HG02642 (cell line): ENCODE measurements around the gene BMP7.
"Not testable (repeated sequence)": the region's sequence is repeated elsewhere in the genome, so short reads cannot be mapped to it uniquely, and the experiment has no call there.

Experiments used
- ATAC-seq: cut with Tn5 transposase; IDR thresholded peaks from one replicate; pipeline ENCODE4 v1.9.1; 2021; ENCODE audit warnings: mild to moderate bottlenecking; ENCODE audit not compliant: unreplicated experiment, poor library complexity

The BMP7 gene

GRCh38 chr20:57198132-57199072, 68.0 kb downstream of the BMP7 start:
- ATAC-seq = no peak

DNA sequence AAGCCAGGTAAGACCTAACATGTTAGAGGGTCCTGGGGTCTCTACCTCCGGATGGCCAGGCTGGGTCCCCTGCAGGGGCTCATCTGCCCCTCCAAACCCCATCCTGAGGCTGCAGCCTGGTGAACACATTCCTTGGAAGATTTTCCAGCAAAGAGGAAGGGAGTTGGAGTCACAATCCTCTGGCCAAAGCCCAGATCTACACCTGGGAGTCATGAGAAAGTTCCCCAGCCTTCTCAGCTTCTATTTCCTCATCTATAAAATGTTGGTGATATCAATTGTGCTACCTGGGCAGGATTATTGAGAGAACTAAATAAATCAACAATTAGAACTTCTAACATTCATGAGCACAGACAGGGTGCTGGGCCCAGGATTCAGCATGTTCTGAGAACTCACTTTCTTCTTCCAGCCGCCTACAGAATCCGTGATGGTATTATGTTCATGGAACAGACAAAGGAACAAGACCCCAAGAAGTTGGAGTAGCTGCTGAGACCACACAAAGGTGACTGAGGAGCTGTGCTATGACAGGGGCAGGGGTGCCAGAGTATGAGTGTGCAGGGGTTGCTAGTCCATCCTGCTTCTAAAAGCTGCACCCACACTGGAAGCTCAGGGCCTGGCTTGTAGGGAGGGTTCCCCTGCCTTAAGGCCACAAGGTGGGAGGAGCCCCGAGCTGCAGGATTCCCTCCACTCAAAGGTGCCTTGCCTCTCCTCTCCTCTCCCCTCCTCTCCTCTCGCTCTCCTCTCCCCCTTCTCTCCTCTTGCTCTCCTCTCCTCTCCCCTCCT, 68.9 kb downstream of the BMP7 start:
- no peak for ATAC-seq

DNA sequence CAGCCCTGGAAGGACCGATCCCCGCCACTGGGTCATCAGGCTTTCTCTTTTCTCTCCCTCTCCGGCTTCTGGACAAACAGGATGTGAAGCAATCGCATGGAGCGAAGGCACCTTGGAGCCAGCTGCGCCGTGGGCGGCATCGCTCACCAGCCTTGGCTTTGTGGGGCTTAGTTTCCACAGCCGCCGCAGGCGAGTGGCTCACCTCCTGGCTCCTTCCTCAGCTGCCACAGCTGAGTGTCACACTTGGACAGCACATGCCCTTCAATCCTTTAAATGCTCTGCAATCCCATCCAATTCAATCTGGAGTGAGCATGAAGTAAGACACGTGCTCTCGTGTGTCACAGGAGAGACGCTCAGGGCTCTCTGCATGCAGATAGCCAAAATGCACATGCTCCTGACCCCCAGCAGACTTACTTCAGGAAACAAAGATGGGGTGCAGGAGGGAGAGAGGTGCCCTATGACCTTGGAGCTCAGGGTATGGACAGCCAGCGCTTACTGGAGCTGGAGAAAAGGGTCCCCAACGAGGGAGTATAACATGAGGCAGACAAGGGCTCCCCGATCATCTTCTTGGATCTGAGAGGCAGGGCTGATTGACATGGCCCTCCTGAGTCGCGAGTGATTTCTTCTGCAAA, 70.9 kb downstream of the BMP7 start:
- no peak for ATAC-seq

DNA sequence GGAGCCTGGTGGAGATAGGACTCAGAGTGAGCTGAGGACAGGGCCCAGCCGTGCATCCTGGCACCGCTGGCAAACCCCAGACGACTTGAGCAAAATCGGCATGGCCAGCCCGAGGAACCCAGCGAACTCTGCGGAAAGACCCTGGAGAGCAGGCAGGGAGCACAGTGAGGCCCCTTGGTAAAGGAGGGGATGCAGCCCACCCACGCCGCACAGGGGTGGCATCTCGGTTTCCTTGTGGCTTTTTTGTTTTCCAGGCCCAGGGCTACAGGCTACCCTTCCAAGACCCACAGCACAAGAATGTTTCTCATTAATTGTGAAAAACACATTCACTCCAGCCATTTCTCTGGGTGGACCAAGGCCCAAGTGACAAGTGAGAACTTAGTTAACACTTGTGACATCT, 71.4 kb downstream of the BMP7 start:
- no peak for ATAC-seq

DNA sequence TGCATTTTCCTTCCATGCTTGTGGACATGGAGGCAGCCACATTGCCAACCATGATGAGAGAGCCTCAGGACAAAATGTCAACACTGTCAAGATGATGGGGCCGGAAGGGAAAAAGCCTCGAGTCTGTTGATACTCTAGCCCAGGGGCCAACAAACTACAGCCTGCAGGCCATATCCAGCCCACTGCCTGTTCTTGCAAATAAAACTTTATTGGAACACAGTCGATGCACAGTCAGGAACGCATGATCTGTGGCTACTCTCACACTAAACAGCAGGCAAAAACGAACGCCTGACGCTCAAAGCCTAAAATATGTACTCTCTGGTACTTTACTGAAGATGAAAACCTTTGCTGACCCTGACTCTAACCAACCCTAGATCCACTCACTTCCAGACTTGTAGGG, 72.3 kb downstream of the BMP7 start:
- ATAC-seq = no peak

GRCh38 chr20:57193094-57193493, 73.3 kb downstream of the BMP7 start:
- ATAC-seq = no peak

- no peak for ATAC-seq
These were observed 74.1 kb downstream of the BMP7 start for GRCh38 chr20:57192311-57192710.

DNA sequence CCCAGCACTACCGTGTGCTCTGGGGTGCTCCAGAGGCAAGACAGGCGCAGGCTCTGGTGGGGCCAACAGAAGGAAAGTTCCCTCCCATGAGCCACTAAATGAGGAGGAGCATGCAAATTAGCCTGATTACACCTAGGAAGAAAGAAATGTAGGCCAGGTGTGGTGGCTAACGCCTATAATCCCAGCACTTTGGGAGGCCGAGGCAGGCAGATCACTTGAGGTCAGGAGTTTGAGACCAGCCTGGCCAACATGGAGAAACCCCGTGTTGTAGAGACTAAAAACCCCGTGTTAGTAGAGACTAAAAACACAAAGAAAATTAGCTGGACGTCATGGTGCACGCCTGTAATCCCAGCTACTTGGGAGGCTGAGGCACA, 75.2 kb downstream of the BMP7 start:
- ATAC-seq = not testable (repeated sequence)

DNA sequence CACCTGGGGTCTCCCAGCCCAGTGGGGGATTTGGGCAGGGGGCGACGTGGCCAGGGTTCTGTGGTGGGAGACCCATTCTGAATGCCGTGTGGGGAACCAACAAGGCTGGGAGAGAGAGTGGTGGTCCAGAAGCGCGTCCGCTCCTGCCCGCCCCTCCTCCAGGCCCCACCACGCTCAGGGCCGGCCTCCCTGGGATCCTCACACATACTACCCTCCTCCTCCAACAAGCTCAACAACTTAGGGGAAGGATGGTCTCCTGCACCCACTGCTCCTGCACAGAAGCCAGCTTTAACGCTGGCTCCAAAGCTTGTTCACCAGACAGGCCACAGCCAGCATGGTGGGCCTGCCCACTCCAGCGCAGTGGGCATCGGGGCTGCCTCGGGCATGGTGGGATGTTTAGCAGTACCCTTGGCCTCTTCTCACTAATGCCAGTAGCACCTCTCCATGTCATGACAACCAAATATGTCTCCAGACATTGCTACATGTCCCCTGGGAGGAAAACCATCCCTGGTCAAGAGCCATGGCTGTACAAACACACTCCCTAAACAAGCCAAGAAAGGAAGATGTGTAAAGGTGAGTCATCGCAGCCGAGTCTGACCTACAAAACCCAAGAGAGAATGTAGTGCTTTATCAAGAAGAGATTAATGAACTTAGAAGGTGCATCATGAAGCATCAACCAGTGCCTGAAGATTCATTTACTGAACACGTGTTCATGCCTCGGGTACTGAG, 75.7 kb downstream of the BMP7 start:
- no peak for ATAC-seq

- no peak for ATAC-seq
These were observed 76.7 kb downstream of the BMP7 start for GRCh38 chr20:57189713-57190112.

GRCh38 chr20:57188576-57189079, 77.8 kb downstream of the BMP7 start:
- ATAC-seq = no peak

- ATAC-seq = no peak
These were observed 78.4 kb downstream of the BMP7 start for GRCh38 chr20:57188056-57188455.

- no peak for ATAC-seq
These were observed 79.3 kb downstream of the BMP7 start for GRCh38 chr20:57187068-57187634.

DNA sequence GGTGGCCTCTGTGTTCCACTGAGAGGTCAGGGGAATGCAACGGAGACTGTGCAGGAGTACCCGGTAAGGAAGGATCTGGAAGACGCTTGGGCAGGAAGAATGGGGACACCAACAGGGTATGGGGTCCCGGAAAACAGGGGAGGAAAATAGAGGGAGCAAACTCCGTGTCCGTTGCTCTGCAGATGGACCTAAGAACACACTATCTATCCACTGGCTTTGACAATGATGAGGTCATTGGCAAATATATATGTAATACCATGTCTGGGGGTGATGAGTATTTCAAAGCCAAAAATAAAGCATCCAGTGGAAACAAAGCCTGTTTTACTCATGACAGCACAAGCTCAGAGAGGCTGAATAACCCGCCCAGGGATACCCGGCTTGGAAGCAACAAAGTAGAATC, 80.2 kb downstream of the BMP7 start:
- no peak for ATAC-seq

- no peak for ATAC-seq
These were observed 81.2 kb downstream of the BMP7 start for GRCh38 chr20:57185188-57185743.

DNA sequence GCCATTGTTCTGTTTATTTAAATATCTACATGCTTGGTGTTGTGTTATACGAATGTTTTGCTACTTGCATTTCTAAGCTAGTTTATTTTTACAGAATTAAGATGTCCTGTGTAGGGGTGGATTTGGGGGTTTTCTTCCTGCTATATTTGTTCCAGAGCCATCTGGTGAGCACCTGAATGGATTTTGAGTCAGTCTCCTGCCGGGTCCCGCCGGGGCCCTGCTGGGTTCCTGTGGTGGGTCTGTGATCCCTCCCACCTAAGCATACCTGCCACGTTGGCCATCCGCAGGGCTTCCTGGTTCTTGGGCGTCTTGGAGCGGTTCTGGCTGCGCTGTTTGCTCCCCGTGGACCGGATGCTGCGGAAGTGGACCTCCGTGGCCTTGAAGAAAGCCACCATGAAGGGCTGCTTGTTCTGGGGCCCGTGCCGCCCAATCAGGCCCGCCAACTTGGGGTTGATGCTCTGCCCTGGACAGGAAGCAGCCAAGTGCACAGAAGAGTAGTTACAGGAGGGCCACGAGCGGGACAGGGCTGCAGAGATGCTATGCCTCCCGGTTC, 82.9 kb downstream of the BMP7 start:
- no peak for ATAC-seq

DNA sequence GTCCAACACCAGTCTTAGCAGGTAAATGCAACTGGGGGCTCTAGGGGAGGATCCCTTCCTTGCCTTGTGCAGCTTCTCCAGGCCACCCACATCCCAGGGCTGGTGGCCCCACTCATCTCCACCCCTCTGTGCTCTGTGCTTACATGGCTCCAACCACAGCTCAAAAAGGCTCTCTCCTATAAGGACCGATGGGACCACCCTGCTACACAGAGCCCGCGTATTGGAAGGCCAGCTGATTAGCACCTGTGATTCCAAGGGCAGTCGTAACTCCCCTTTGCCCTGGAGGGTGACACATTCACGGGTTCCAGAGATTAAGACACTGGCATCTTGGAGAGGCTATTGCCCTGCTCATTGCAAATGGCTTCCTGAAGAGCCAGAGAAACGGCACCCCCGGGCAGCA, 84.8 kb downstream of the BMP7 start:
- ATAC-seq = no peak

- no peak for ATAC-seq
These were observed 85.5 kb downstream of the BMP7 start for GRCh38 chr20:57180954-57181353.

- no peak for ATAC-seq
These were observed 86.1 kb downstream of the BMP7 start for GRCh38 chr20:57180387-57180786.
